GM23338 (cell line): Measurements from ENCODE around the gene TSPAN33. TPM values are rescaled to one million over a fixed set of nuclear protein-coding genes. Genes with fewer than 3 reads are reported as not detected.
A peak's percentile ranks its signal among the peaks of the same experiment; 100 is the strongest.

Source experiments
- ATAC-seq: fragments of 200-7000 bp; cut with Tn5 transposase; 3 replicates; pipeline ENCODE4 v1.9.1; 2020
- DNase-seq: peaks from one replicate; pipeline ENCODE4 v3.0.0-alpha.2; 2015; ENCODE audit warnings: low spot score
- H2AFZ ChIP-seq: fragments of 200-600 bp; sonication (generic); 2 replicates; pipeline ENCODE4 v1.8.0; 2016; ENCODE audit warnings: antibody characterized with exemption, mild to moderate bottlenecking, moderate library complexity
- H3F3A ChIP-seq: fragments of 200-600 bp; sonication (generic); replicated peaks from 2 replicates; pipeline ENCODE4 v1.8.0; 2017; ENCODE audit warnings: antibody characterized with exemption, mixed run types, low read depth
- H3K27ac ChIP-seq: fragments of 200-600 bp; sonication (generic); 2 replicates; pipeline ENCODE4 v1.6.1; 2016; ENCODE audit warnings: low read depth
- H3K27me3 ChIP-seq: fragments of 200-600 bp; sonication (generic); 2 replicates; pipeline ENCODE4 v1.8.0; 2016; ENCODE audit warnings: mild to moderate bottlenecking, mixed run types, moderate library complexity; ENCODE audit not compliant: insufficient read depth
- H3K36me3 ChIP-seq: fragments of 200-600 bp; sonication (generic); 2 replicates; pipeline ENCODE4 v1.8.0; 2016; ENCODE audit warnings: mild to moderate bottlenecking; ENCODE audit not compliant: insufficient read depth
- H3K4me1 ChIP-seq: fragments of 200-600 bp; sonication (generic); 2 replicates; pipeline ENCODE4 v1.8.0; 2016; ENCODE audit warnings: mild to moderate bottlenecking, moderate library complexity; ENCODE audit not compliant: insufficient read depth
- H3K4me2 ChIP-seq: fragments of 200-600 bp; sonication (generic); 2 replicates; pipeline ENCODE4 v1.7.1; 2017; ENCODE audit warnings: mixed run types
- H3K4me3 ChIP-seq: fragments of 200-600 bp; sonication (generic); 2 replicates; pipeline ENCODE4 v1.6.1; 2016; ENCODE audit warnings: mixed run types
- H3K79me2 ChIP-seq: fragments of 200-600 bp; sonication (generic); replicated peaks from 2 replicates; pipeline ENCODE4 v1.8.0; 2017; ENCODE audit warnings: mild to moderate bottlenecking; ENCODE audit not compliant: insufficient read depth
- H3K9me2 ChIP-seq: fragments of 200-600 bp; sonication (generic); 2 replicates; pipeline ENCODE4 v1.8.0; 2017; ENCODE audit not compliant: insufficient read depth
- H4K20me1 ChIP-seq: fragments of 200-600 bp; sonication (generic); replicated peaks from 2 replicates; pipeline ENCODE4 v1.8.0; 2017; ENCODE audit warnings: mild to moderate bottlenecking; ENCODE audit not compliant: insufficient read depth
- H3K27ac Mint-ChIP-seq: 2 replicates; pipeline ENCODE4 v1.8.0; 2020; ENCODE audit warnings: inconsistent platforms, mild to moderate bottlenecking, moderate library complexity, mixed read lengths
- H3K27me3 Mint-ChIP-seq: 3 replicates; pipeline ENCODE4 v1.8.0; 2022; ENCODE audit warnings: low read depth, mild to moderate bottlenecking, moderate library complexity, mixed read lengths, inconsistent platforms; ENCODE audit not compliant: insufficient read depth, poor library complexity
- H3K36me3 Mint-ChIP-seq: 3 replicates; pipeline ENCODE4 v1.8.0; 2021; ENCODE audit warnings: low read depth, mild to moderate bottlenecking, inconsistent platforms, moderate library complexity, mixed read lengths
- H3K4me1 Mint-ChIP-seq: 3 replicates; pipeline ENCODE4 v1.8.0; 2020; ENCODE audit warnings: mild to moderate bottlenecking, inconsistent platforms, mixed read lengths
- H3K4me3 Mint-ChIP-seq: 3 replicates; pipeline ENCODE4 v1.8.0; 2021; ENCODE audit warnings: moderate library complexity, mild to moderate bottlenecking, inconsistent platforms, mixed read lengths
- H3K9me3 Mint-ChIP-seq: 3 replicates; pipeline ENCODE4 v1.8.0; 2020; ENCODE audit warnings: moderate library complexity, mild to moderate bottlenecking, inconsistent platforms, mixed read lengths
- CREB1 ChIP-seq: fragments of 250-450 bp; sonication (Bioruptor Pico); IDR thresholded peaks from 2 replicates; pipeline ENCODE4 v1.5.0; 2020; ENCODE audit warnings: low read depth, mild to moderate bottlenecking, moderate library complexity
- REST ChIP-seq: IDR thresholded peaks from one replicate; pipeline ENCODE4 v1.6.1; 2018; ENCODE audit warnings: antibody characterized with exemption; ENCODE audit not compliant: unreplicated experiment
- STAT1 ChIP-seq: IDR thresholded peaks from one replicate; pipeline ENCODE4 v1.6.1; 2016; ENCODE audit warnings: antibody characterized with exemption; ENCODE audit not compliant: unreplicated experiment
- ZNF114 ChIP-seq: fragments of 250-450 bp; sonication (Bioruptor Pico); IDR thresholded peaks from 2 replicates; pipeline ENCODE4 v1.5.0; 2020; ENCODE audit warnings: mild to moderate bottlenecking, moderate library complexity
- ZNF331 ChIP-seq: fragments of 250-450 bp; sonication (Bioruptor Pico); IDR thresholded peaks from 2 replicates; pipeline ENCODE4 v1.5.0; 2020; ENCODE audit warnings: low read depth, mild to moderate bottlenecking, moderate library complexity
- ZNF462 ChIP-seq: fragments of 250-450 bp; sonication (Bioruptor Pico); IDR thresholded peaks from 2 replicates; pipeline ENCODE4 v1.5.0; 2020; ENCODE audit warnings: mild to moderate bottlenecking, moderate library complexity
- polyA plus RNA-seq: library from polyadenylated mRNA; unstranded; fragments of >200 nt; fragmentation: Nextera tagmentation; extraction: Ambion mirVana; gene quantifications from 2 replicates; pipeline ENCODE4 v1.2.1, GENCODE V29; 2016
- total RNA-seq: library from RNA; depleted of rRNA; stranded (reverse); fragments of >200 nt; shearing (Covaris generic); gene quantifications from 2 replicates; pipeline ENCODE4 v1.2.3, GENCODE V29; 2014

Gene TSPAN33
- total and polyA plus RNA-seq, 2 experiments from 2014 or later: 17.6 to 51.5 TPM

GRCh38 chr7:129108581-129108980, 35.9 kb upstream of the TSPAN33 start (continued):
- TF ChIP-seq REST: no peak
- TF ChIP-seq ZNF114: no peak
- TF ChIP-seq ZNF331 (CRISPR knock-in tag): no peak

GRCh38 chr7:129110258-129110981, 34.1 kb upstream of the TSPAN33 start:
- Mint-ChIP-seq H3K4me3 (no peak overlapping the region), H3K27me3 (peaks cover 2% of the 10 kb centered on the region), H3K9me3 (no peaks in the 10 kb centered on the region), H3K27ac (peak overlapping the region; percentile 92), H3K4me1 (peaks cover 11% of the 10 kb centered on the region), H3K36me3 (no peaks in the 10 kb centered on the region)
- TF ChIP-seq CREB1 (CRISPR knock-in tag) (peak; percentile 59), STAT1 (no peak), ZNF462 (CRISPR knock-in tag) (peak; percentile 70)
- Histone ChIP-seq H3K27me3 (no peaks in the 10 kb centered on the region), H2AFZ (peak overlapping the region; percentile 88; the same call in 1 of the 2 replicates), H3K27ac (peak overlapping the region; percentile 36), H3K4me3 (no peak overlapping the region), H3K4me2 (0 out of 2 replicates have a peak overlapping the region, but pooled peaks have one; percentile 38), H3F3A (no peaks in the 10 kb centered on the region), H3K79me2 (no peaks in the 10 kb centered on the region), H4K20me1 (no peaks in the 10 kb centered on the region), H3K4me1 (peaks cover 10% of the 10 kb centered on the region), H3K9me2 (no peaks in the 10 kb centered on the region), H3K36me3 (no peaks in the 10 kb centered on the region)
- DNase-seq (peak; percentile 73), ATAC-seq (peak; percentile 97)
